Measurements from ENCODE around the gene MTCL1. TPM values are rescaled to one million over a fixed set of nuclear protein-coding genes. Genes with fewer than 3 reads are reported as not detected.

MTCL1 gene
- total and polyA plus RNA-seq, 12 donors = 0.43 to 12.5 (median 2.1) TPM

- 83 to 88% (median 85%) methylated on average over 8 of the region's 8 CpGs for WGBS, 4 donors
- H3K9me3 ChIP-seq (replicated peaks in 1 of 3) = no peaks in the 10 kb centered on the region
- no peaks in the 10 kb centered on the region for H3K36me3 ChIP-seq (replicated peaks in 1 of 2)
- TF ChIP-seq CTCF (IDR thresholded peaks at IDR 0.05) (no peak), POLR2A (IDR thresholded peaks at IDR 0.05) (no peak)
- no peak overlapping the region for H3K4me3 ChIP-seq
- no peak overlapping the region for H3K27ac ChIP-seq
- no peak for DNase-seq
- no peaks in the 10 kb centered on the region for H3K27me3 ChIP-seq
- H3K4me1 ChIP-seq (replicated peaks in 1 of 2) = no peaks in the 10 kb centered on the region
- intact Hi-C loops (cut with DNase I) = no loop called here
Observed at GRCh38 chr18:8750954-8751415, 45.6 kb downstream of the MTCL1 start.

GRCh38 chr18:8751692-8752091, 46.3 kb downstream of the MTCL1 start:
- no peak for DNase-seq
- Histone ChIP-seq H3K4me3 (no peak overlapping the region), H3K9me3 (replicated peaks in 1 of 3) (no peaks in the 10 kb centered on the region), H3K36me3 (replicated peaks in 1 of 2) (no peaks in the 10 kb centered on the region), H3K27me3 (no peaks in the 10 kb centered on the region), H3K4me1 (replicated peaks in 1 of 2) (no peaks in the 10 kb centered on the region), H3K27ac (no peak overlapping the region)
- no peak for TF ChIP-seq CTCF (IDR thresholded peaks at IDR 0.05)
- TF ChIP-seq POLR2A (IDR thresholded peaks at IDR 0.05) = no peak
- intact Hi-C loops (cut with DNase I) = no loop called here
- WGBS, 4 donors = 87 to 93% (median 89%) methylated on average over 9 of the region's 9 CpGs

- H3K27me3 ChIP-seq = no peaks in the 10 kb centered on the region
- H3K4me1 ChIP-seq (replicated peaks in 1 of 2) = no peaks in the 10 kb centered on the region
- DNase-seq = no peak
- WGBS, 4 donors = 23 to 41% (median 31%) methylated on average over 1 of the region's 1 CpG
- no peak overlapping the region for H3K27ac ChIP-seq
- H3K36me3 ChIP-seq (replicated peaks in 1 of 2) = no peaks in the 10 kb centered on the region
- H3K9me3 ChIP-seq (replicated peaks in 1 of 3) = no peaks in the 10 kb centered on the region
- intact Hi-C loops (cut with DNase I) = no loop called here
- no peak for TF ChIP-seq POLR2A (IDR thresholded peaks at IDR 0.05)
- no peak for TF ChIP-seq CTCF (IDR thresholded peaks at IDR 0.05)
- no peak overlapping the region for H3K4me3 ChIP-seq
Observed at GRCh38 chr18:8752329-8752728, 47.0 kb downstream of the MTCL1 start.

GRCh38 chr18:8754995-8755960, 49.9 kb downstream of the MTCL1 start:
- intact Hi-C loops (cut with DNase I) = no loop called here
- no peak for DNase-seq
- no peaks in the 10 kb centered on the region for H3K27me3 ChIP-seq
- no peaks in the 10 kb centered on the region for H3K36me3 ChIP-seq (replicated peaks in 1 of 2)
- no peak overlapping the region for H3K27ac ChIP-seq
- H3K9me3 ChIP-seq (replicated peaks in 1 of 3) = no peaks in the 10 kb centered on the region
- TF ChIP-seq CTCF (IDR thresholded peaks at IDR 0.05) (no peak), POLR2A (IDR thresholded peaks at IDR 0.05) (no peak)
- H3K4me1 ChIP-seq (replicated peaks in 1 of 2) = no peaks in the 10 kb centered on the region
- 77 to 85% (median 80%) methylated on average over 20 of the region's 20 CpGs for WGBS, 4 donors
- H3K4me3 ChIP-seq = no peak overlapping the region

All from adrenal gland (tissue), 12 donors.